Ammon's horn (tissue), 1 donor: ENCODE data around the gene FAM13C.
"Not testable (repeated sequence)": the region's sequence is repeated elsewhere in the genome, so short reads cannot be mapped to it uniquely, and the experiment has no call there.

Experiments
- DNase-seq: peaks from one replicate; pipeline ENCODE4 v3.0.0-alpha.2; 2016; ENCODE audit warnings: low spot score

The FAM13C gene

DNA sequence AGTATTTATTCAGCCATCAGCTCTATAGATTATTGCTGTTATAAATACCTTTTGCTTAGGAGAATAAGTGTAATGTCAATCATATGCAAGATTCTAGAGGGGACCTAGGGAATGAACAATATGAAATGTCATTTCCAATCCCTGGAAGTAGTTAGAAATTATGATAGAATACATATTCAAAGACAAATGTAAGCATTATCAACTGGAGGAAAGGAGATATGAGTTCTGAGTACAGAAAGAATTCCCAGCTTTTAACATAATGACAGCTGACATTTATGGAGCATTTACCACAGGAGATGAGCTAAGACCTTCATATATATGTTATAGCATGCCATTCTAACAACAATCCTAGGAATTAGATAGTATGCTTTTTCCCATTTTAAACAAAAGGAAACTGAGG lies 86.2 kb downstream of the FAM13C start:
- DNase-seq: no peak

DNA sequence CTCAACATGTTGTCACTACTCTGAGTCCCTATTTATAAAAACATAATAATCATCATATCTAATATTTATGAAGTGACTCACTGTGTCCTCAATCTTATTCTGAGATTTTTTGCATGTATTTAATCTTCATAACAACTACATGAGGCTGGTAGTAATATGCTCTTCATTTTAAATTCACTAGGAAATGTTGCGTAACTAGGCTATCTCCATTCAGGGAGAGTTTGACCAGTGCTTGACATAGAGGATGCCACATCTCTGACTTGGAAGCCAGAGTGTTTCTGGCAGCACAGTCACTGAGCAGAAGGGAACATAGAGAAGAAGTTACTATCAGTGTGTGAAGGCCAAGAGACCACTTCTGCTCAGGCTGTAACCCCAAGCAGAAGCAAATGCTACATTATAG lies 88.9 kb downstream of the FAM13C start:
- no peak for DNase-seq

DNA sequence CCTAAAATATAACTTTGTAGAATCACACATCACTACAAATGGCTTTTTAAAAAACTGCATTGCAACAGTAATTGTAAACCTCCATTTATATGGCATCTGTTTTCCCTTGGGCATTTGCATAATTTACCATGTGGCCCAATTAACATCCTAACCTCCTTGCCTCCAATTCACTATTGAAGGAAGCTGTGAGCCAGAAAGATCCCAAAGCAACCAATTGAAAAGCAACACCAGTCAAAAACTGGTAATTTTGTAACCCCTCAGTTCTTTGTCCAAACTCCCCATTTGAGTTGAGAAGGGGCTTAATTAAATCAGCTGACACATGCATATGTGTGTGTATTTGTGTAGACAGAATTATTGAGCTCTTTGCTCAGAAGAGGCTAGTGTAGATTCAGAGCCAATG lies 90.3 kb downstream of the FAM13C start:
- no peak for DNase-seq

DNA sequence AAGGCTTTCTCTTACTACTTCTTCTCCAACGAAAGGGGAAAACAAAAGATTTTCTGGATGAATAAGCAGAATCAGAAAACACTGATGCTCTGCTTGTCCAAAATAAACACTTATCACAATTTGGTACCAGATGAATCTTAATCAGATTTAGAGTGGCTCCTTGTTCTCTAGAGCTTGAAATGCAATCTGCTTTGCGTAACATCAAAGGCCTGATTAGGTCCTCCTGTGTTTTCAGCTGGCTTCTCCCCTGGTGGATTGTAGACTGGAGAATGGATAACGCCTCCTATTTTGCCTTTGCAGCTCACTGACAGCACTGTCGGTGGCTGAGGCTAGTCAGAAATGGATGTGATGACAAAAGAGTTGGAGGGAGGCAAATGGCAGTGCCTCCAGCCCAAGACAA lies 91.2 kb downstream of the FAM13C start:
- DNase-seq: no peak

DNA sequence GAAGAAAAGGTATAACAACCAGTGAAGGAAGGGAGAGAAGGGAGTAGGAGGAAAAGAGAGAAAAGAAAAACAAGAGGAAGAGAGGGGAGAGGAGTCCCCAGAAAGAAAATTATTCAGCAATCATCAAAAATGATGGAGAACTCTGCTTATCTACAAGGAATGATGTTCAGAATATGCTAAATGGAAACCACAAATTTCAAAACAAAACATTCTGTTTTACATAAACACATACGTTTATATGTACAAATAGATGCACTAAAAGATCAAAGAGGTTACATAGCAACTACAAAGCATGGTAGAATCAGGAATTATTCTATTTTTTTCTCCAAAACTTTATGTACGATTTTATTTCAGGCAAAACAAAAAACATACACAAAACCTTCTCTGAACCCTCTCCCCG lies 91.9 kb downstream of the FAM13C start:
- DNase-seq: no peak

DNA sequence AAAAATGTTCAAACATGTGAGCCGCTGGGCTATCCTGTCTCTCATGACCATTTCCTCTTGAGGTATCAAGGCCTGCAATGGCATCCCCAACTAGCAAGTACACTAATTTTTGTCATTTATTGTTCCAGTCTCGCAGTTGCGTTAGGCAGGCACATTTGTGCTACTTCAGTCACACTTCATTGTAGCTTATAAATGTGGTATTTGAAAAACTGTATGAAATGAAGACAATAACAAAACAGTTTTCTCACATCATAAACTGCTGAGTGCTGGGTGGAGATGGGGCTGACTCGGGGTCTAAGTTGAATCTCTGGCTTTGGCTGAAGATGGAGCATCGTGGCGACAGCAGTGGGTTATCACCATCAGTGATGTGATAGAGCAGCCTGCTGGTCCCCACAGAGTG lies 92.7 kb downstream of the FAM13C start:
- no peak for DNase-seq

DNA sequence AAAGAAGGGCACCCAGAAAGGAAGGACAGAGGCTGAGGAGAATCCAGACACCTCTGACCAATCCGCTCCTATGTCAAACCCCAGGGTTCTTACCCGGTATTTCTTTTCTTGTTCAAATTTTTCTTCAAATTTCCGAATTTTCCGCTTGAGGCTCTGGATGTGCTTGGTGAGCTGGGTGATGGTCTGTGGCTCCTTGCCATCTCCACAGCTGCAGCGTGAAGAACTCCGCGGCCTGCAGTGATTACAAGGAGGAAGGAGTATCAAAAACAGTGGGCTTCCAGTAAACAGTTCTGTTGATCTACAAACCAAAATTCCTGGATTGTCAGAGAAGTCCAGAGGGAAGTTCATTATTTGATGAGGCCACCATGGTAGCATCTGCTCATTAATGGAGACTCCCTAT lies 93.9 kb downstream of the FAM13C start:
- DNase-seq: no peak

DNA sequence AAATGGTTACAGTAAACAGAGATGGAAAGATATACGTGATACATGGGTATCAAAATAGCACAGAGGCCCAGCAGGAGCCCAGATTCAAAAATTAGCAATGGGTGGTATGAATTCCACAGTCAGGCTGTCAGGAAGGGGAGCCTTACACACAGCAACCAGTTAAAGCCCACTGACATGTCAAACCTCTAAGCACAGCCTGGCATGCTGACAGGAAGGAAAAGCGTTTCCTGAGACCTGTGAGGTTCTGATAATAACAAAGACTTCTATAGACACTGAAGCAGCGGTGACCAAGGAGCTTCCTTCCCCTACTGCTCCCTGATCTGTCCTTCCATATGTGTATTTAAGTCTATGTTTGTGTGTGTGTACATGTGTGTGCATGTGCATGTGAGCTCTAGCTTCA lies 96.0 kb downstream of the FAM13C start:
- no peak for DNase-seq

DNA sequence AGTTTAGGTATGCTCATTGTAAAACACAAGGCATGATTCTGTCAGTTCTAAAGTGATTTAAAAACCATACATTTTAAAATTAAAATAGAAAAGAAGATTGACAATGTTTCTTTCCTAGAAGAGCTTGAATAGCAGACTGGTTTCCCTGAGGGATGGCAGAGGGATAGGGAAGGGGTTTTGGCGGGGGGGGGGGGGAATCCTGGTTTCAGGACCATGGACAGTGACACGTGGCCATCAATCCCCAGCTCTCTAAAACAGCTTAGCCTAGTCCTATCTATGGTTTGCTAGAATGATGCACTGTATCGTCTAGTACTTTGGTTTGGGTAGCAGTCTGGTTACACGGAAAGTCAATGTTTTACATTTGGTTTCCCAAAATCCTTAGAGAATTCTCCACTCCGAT lies 97.2 kb downstream of the FAM13C start:
- no peak for DNase-seq

DNA sequence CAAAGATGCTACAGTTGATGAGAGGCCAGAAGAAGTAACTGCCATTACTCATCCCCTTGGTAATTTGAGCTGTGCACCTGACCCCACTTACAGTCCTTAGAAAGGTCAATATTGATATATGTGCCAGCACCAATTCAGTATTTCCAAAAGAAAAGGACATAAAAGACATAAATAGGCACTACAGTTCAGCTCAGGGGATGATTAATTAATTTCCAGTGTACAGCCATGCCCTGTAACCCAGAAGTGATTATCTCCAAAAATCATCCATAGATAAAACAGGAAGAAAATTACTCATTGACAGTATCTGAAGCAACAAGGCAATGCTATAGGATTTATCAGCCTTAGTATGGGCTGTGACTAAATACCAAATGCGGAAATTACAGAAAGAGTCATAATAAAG lies 103.5 kb downstream of the FAM13C start:
- DNase-seq: no peak

DNA sequence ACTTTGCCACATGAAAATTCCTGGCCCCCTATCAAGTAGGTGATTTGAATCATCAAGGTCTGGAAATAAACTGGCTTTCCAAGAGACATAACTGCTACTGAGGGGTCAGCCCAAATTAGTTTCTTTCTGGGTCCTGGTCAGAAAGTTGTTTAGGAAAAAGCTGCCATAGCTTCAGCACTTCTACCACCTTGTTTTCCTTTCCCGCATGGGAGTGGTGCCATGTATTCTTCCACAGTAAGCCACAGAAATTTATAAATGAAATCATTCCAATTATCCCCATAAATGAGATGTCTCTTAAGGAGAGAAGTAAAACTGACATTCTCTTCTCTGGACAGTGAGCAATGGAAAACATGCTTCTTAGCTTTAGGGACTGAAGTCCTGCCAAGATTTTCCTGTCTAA lies 105.1 kb downstream of the FAM13C start:
- no peak for DNase-seq

DNA sequence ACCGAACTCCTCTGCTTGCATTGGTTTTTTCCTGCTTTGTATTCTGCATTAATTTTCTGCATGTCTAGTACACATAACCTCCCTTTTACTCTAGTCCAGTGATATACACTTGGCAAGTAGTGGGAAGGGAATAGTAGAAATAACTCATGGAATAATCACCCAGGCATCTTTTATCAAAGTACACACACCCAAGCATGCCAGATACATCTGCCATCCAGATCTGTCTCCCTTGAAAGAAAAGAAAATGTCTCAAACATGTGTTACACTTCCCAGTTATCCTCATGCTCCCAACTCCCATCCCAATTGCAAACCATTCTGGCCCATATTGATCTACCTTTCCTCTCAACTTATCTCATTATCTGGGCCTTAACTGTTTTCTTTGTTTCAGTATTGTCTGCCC lies 106.9 kb downstream of the FAM13C start:
- DNase-seq: no peak

DNA sequence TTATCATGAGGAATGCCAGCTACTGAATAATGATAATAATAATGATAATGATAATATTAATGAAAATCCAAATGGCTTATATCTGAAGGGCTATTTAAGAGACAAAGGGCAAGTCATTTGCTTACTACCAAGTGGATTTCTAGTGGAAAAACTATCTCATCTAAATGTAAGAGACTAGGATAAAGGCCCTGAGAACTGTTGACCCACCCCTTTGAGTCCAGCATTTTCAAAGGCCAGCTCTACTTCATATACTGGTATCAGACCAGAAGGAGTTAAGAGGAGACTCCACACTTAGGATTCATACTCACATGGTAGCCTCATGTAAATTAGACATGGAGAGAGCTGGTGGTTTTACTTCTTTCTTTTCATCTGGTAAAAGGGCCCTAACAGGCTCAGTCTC lies 109.9 kb downstream of the FAM13C start:
- no peak for DNase-seq

DNA sequence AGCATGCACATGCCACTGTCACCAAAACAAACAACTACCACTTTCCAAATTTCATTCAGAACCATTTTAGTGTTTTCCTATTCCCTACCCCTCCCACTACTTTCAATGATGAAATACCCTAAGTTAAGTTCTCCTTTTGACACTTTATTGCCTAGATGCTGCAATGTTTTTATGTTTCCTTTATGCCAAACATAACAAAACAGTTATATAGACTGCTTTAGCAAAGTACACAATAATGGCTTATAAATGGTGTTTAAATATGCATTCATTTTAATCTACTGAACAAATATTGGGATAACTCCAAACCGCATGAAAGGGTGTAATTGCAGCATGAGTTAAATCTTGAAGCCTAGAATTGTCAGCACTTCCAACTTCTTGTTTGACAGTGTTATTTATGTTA lies 116.7 kb downstream of the FAM13C start:
- DNase-seq: no peak

DNA sequence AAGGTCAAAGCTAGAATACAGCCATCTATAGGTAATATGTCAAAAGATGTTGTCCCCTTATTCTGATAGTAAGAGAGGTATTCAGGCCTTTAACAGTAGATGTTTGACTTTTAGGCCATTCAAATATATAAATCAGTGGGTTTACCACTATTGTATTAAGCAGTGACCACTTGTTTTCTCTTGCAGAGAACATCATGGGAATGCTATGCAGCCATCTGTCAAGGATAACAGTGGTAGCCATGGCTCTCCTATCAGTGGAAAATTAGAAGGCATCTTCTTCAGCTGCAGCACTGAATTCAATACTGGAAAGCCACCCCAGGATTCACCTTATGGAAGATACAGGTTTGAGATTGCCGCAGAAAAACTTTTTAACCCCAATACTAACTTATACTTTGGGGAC lies 117.5 kb downstream of the FAM13C start:
- no peak for DNase-seq

DNA sequence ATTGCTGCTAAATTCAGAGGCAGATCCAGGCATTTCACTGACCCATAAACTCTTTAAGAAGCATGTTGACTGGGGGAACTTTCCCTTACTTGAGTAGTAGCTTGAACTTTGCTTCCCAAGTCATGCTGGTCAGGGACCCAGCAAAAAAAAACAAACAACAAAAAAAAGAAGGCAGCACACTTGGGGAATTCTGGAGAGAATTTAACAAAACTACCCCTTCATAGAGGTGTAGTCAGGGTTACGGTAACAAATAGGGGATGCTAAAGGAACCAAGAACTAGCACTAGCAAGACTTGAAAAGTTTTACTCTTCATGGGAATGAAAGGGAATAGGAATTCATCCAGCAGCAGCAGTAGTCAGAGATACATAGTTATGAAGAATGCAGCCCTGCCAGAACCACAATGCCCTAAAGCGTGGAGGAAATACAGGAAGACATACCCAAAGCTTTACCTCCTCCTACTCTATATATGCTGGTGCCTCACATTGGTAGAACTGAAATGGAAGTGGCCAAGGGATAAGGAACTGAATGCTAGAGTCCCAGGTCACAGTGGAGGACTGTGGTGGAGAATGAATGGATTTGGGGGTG lies 118.6 kb downstream of the FAM13C start:
- DNase-seq: no peak

DNA sequence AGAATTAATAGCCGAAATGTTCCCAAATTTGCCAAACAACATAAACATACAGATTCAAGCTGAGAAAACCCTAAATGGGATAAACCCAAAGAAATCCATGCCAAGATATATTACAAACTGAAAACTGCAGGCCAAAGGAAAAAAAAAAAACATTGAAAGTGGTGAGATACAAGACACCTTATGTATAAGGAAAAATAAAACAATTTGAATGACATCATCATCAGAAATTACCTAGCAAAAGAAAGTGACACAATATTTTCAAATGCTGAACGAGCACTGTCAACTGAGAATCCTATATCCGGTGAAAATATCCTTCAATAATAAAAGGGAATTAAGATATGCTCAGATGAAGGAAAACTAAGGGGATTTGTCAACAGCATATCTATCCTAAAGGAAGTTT lies 119.4 kb downstream of the FAM13C start:
- DNase-seq: no peak

DNA sequence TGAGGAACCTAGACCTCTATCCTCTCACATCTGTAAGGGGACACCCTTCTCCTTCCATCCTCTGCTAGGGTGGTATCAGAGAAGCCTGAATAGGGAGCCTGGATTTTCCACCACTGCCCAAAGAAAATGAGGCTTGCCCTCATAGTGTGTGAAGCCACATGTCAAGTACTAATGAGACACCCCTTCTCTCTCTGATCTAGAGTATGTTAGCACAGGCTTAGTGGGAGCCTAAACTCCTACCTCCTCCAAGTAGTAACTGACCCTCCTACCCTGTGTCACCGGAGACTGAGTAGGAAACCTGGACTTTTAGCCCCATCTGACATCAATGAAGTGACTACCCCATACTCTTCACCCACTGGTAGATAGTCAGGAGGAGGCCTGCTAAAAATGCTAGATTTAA lies 120.3 kb downstream of the FAM13C start:
- no peak for DNase-seq

DNA sequence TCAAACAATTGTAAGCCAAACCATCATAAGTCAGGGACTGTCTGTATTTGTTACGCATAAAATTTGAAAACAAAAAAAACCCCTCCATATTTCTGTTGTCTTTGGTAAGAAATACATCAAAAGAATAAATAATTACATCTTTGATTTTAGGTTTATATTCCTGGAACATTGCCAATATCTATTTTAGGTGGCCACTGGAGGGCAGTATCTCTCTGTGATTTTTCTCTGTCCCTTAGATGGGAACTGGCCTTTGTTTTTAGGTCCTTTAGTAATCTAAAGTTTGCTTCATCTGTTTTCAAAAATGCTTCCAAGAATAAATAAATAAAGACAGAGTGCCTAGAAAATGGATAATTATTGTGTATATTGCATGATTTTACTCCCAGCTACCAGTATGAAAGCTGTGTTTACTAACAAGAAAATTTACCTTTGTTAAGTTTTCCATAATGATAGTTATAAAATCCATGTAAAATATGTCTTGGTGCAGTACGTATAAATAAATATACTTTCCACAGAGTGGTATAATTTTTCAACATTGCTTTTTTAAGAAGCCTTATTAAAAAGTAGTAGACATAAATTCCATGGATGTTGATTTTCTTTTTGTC lies 121.7 kb downstream of the FAM13C start:
- peak; percentile 40 for DNase-seq

DNA sequence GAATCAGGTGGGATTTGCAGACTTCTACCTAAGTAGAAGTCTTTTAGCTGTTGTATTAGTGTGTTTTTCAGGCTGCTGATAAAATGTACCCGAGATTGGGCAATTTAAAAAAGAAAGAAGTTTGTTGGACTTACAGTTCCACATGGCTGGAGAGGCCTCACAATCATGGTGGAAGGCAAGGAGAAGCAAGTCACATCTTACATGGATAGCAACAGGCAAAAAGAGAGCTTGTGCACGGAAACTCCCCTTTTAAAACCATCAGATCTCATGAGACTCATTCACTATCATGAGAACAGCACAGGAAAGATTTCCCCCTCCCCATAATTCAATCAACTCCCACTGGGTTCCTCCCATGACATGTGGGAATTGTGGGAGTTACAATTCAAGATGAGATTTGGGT lies 123.2 kb downstream of the FAM13C start:
- not testable (repeated sequence) for DNase-seq

DNA sequence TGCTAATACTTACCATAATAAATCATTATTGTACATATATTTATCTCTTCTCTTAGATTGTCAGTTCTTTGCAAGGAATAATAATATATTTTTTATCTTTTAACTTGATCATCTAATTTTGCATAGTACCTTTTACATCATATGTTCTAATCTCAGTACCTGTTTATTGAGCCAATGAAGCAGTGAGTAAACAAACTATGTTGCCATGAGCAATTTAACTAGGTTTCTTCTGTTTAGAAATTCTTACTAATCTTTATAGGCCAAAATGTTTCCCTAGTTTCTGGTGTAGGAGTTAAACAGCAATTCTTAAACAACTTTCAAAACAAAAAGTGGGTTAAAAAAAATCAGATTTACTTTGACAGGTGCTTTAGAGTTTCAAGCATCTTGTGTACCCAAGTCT lies 124.6 kb downstream of the FAM13C start:
- DNase-seq: no peak

DNA sequence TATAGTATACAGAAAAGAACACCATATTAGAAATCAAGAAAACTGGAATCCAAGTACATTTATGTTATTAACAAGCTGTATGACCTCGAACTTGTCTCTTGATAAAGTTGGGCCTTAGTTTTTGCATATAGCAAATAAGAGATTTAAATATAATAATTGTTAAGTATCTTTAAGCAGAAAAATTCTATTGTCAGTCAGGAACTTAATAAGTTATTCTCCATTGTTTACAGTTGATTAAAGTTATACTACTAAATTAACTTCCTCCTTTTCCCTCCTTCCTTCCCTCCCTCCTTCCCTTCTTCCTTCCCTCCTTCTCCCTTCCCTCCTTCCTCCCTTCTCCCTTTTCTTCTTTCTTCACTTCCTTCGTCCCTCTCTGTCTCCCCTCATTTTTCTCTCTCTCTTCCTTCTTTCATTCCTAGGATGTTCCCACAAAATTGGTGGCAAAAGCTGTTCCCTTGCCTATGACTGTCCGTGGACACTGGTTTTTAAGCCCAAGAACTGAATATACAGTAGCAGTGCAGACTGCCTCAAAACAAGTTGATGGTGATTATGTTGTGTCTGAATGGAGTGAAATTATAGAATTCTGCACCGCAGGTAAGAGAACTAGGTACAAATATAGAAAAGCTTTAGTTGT lies 126.2 kb downstream of the FAM13C start:
- no peak for DNase-seq

DNA sequence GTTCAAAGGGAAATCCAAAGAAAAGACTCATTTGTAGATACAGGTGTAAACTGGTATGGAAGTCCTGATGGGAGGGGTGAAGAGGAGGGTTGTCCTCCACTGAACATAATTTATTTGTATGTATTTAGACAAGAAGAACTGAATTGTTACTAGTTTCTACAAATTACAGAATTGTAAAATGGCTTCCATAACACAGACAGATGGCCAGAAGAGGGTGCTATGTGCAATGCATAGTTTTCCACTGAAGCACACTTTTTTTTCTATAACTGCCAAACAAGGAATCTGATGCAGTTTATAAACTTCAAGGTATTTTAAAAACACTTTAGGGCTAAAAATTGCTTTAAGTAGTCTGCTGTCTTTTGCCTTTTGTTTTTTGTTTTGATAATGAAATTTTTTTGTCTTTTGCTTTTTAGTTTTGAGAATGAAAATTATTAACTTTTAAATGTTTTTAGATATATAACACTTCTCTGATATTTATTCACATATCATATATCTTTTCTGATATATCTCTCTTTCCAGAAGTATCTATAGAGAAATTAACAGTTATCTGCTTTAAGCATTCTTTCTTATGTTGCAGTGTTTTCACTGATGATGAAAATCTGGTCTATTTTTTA lies 127.4 kb downstream of the FAM13C start:
- peak; percentile 50 for DNase-seq

DNA sequence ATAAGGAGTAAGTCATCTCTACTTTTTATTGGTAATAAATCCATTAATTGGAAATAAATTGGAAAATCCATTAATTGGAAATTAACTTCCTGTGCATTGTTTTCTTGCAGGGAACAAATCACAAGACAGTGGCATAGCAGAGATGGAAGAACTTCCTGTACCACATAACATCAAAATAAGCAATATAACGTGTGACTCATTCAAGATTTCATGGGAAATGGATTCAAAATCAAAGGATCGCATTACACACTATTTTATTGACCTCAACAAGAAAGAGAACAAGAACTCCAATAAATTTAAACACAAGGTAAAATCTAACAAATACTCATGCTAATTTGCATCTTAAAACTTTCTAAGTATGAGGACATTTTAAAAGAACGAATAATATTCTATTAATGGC lies 128.2 kb downstream of the FAM13C start:
- no peak for DNase-seq
